Calu3 (cell line): Measurements from ENCODE around the gene GADD45G. TPM values are rescaled to one million over a fixed set of nuclear protein-coding genes. Genes with fewer than 3 reads are reported as not detected.

ENCODE experiments used
- BruUV-seq: library from RNA; stranded (reverse); fragments of 400-500 nt; replicated peaks from 2 replicates; lab custom pipeline; 2021; lab: Mats Ljungman, UMichigan
- CTCF ChIA-PET: fragments of 300-600 bp; sonication (Branson Sonifier 250); formaldehyde crosslinking; loops from one replicate; lab custom pipeline; 2022; ENCODE audit warnings: antibody characterized with exemption; lab: Charles Lee
- DNase-seq: peaks from one replicate; pipeline ENCODE4 v3.0.0; 2022
- H3K27ac Mint-ChIP-seq: one replicate; pipeline ENCODE4 v1.8.0; 2022; ENCODE audit warnings: mixed read lengths; ENCODE audit not compliant: unreplicated experiment
- H3K27me3 Mint-ChIP-seq: one replicate; pipeline ENCODE4 v1.8.0; 2022; ENCODE audit warnings: mixed read lengths; ENCODE audit not compliant: unreplicated experiment
- H3K36me3 Mint-ChIP-seq: one replicate; pipeline ENCODE4 v1.8.0; 2022; ENCODE audit warnings: mild to moderate bottlenecking, moderate library complexity, mixed read lengths; ENCODE audit not compliant: insufficient read depth, unreplicated experiment
- H3K4me1 Mint-ChIP-seq: one replicate; pipeline ENCODE4 v1.8.0; 2022; ENCODE audit warnings: mild to moderate bottlenecking, low read depth, mixed read lengths; ENCODE audit not compliant: unreplicated experiment
- H3K4me3 Mint-ChIP-seq: one replicate; pipeline ENCODE4 v1.8.0; 2022; ENCODE audit warnings: mild to moderate bottlenecking, low read depth, moderate library complexity, mixed read lengths; ENCODE audit not compliant: unreplicated experiment
- H3K9me3 Mint-ChIP-seq: one replicate; pipeline ENCODE4 v1.8.0; 2022; ENCODE audit warnings: low read depth, mixed read lengths; ENCODE audit not compliant: unreplicated experiment
- CTCF ChIP-seq: fragments of 200-600 bp; IDR thresholded peaks from one replicate; pipeline ENCODE4 v1.8.0; 2022; ENCODE audit warnings: antibody characterized with exemption; ENCODE audit not compliant: unreplicated experiment
- intact Hi-C: fragments of 100-400 bp; cut with micrococcal nuclease; formaldehyde crosslinking; loops from one replicate; pipeline ENCODE4 v1.10.0; 2022; ENCODE audit not compliant: unreplicated experiment
- total RNA-seq: library from RNA; stranded (reverse); gene quantifications from 2 replicates; pipeline ENCODE4 v1.2.3, GENCODE V29; 2022

GADD45G gene
- total RNA-seq, 1 experiment from 2014 or later: 1.7 TPM

GRCh38 chr9:89577363-89577762, 27.4 kb upstream of the GADD45G start:
- no TSS peak for BruUV-seq
- Mint-ChIP-seq H3K36me3 (no peaks in the 10 kb centered on the region), H3K4me3 (no peak overlapping the region), H3K9me3 (no peaks in the 10 kb centered on the region), H3K27me3 (peaks cover 74% of the 10 kb centered on the region), H3K27ac (no peak overlapping the region), H3K4me1 (no peaks in the 10 kb centered on the region)
- DNase-seq: no peak
- TF ChIP-seq CTCF: no peak
- intact Hi-C loops: no loop called here
- CTCF ChIA-PET: no interaction called here

GRCh38 chr9:89579741-89580385, 24.9 kb upstream of the GADD45G start:
- no peak overlapping the region for H3K27ac Mint-ChIP-seq
- intact Hi-C loops: no loop called here
- CTCF ChIA-PET: no interaction called here
- no peak overlapping the region for H3K4me3 Mint-ChIP-seq
- no peaks in the 10 kb centered on the region for H3K4me1 Mint-ChIP-seq
- DNase-seq: no peak
- BruUV-seq: no TSS peak
- TF ChIP-seq CTCF: no peak
- no peaks in the 10 kb centered on the region for H3K36me3 Mint-ChIP-seq
- peaks cover 3% of the 10 kb centered on the region for H3K9me3 Mint-ChIP-seq
- peaks cover 82% of the 10 kb centered on the region for H3K27me3 Mint-ChIP-seq

GRCh38 chr9:89586311-89586710, 18.5 kb upstream of the GADD45G start:
- no peak overlapping the region for H3K27ac Mint-ChIP-seq
- no peak for TF ChIP-seq CTCF
- no peaks in the 10 kb centered on the region for H3K4me1 Mint-ChIP-seq
- no TSS peak for BruUV-seq
- CTCF ChIA-PET: no interaction called here
- H3K9me3 Mint-ChIP-seq: peaks cover 3% of the 10 kb centered on the region
- no peak overlapping the region for H3K4me3 Mint-ChIP-seq
- intact Hi-C loops: no loop called here
- no peaks in the 10 kb centered on the region for H3K36me3 Mint-ChIP-seq
- peaks cover 48% of the 10 kb centered on the region for H3K27me3 Mint-ChIP-seq
- DNase-seq: no peak

GRCh38 chr9:89588271-89588879, 16.4 kb upstream of the GADD45G start:
- intact Hi-C loops: no loop called here
- no peak for DNase-seq
- Mint-ChIP-seq H3K4me1 (no peaks in the 10 kb centered on the region), H3K9me3 (peaks cover 3% of the 10 kb centered on the region), H3K27ac (no peak overlapping the region), H3K36me3 (no peaks in the 10 kb centered on the region), H3K4me3 (no peak overlapping the region), H3K27me3 (peaks cover 48% of the 10 kb centered on the region)
- BruUV-seq: no TSS peak
- CTCF ChIA-PET: no interaction called here
- TF ChIP-seq CTCF: no peak
